HEK293T (cell line): ENCODE results near the gene CCDC86.

Experiments used
- ARNT ChIP-seq: fragments of 450-650 bp; IDR thresholded peaks from 2 replicates; pipeline ENCODE4 v1.6.1; 2017; ENCODE audit warnings: mild to moderate bottlenecking
- BHLHE40 ChIP-seq: fragments of 450-650 bp; IDR thresholded peaks from 2 replicates; pipeline ENCODE4 v1.6.1; 2016; ENCODE audit warnings: mild to moderate bottlenecking, moderate library complexity, borderline replicate concordance
- CTBP1 ChIP-seq: fragments of 450-650 bp; IDR thresholded peaks from 2 replicates; pipeline ENCODE4 v1.6.1; 2016; ENCODE audit warnings: borderline replicate concordance
- ELF4 ChIP-seq: fragments of 450-650 bp; IDR thresholded peaks from 2 replicates; pipeline ENCODE4 v1.6.1; 2017; ENCODE audit warnings: antibody characterized with exemption
- FOXA1 ChIP-seq: fragments of 450-650 bp; IDR thresholded peaks from 2 replicates; pipeline ENCODE4 v1.6.1; 2016; ENCODE audit warnings: mild to moderate bottlenecking
- FOXK2 ChIP-seq: fragments of 450-650 bp; IDR thresholded peaks from 2 replicates; pipeline ENCODE4 v1.6.1; 2016; ENCODE audit warnings: mild to moderate bottlenecking
- HDGF ChIP-seq: fragments of 450-650 bp; IDR thresholded peaks from 2 replicates; pipeline ENCODE4 v1.6.1; 2017; ENCODE audit warnings: antibody characterized with exemption, borderline replicate concordance
- L3MBTL2 ChIP-seq: fragments of 450-650 bp; conservative IDR thresholded peaks from 2 replicates; pipeline ENCODE4 v1.6.1; 2016; ENCODE audit warnings: mild to moderate bottlenecking
- NFRKB ChIP-seq: fragments of 450-650 bp; IDR thresholded peaks from 2 replicates; pipeline ENCODE4 v1.6.1; 2016; ENCODE audit warnings: mild to moderate bottlenecking, moderate library complexity
- SP1 ChIP-seq: fragments of 450-650 bp; IDR thresholded peaks from 2 replicates; pipeline ENCODE4 v1.6.1; 2017
- SUZ12 ChIP-seq: fragments of 450-650 bp; IDR thresholded peaks from 2 replicates; pipeline ENCODE4 v1.6.1; 2016; ENCODE audit warnings: mild to moderate bottlenecking
- TARDBP ChIP-seq: fragments of 450-650 bp; IDR thresholded peaks from 2 replicates; pipeline ENCODE4 v1.6.1; 2016
- ZNF384 ChIP-seq: fragments of 450-650 bp; IDR thresholded peaks from 2 replicates; pipeline ENCODE4 v1.6.1; 2016
- TF ChIP-seq, protein P1 (sequence below): fragments of 450-650 bp; IDR thresholded peaks from 2 replicates; pipeline ENCODE4 v1.6.1; 2016

- TF ChIP-seq TARDBP (no peak), SP1 (no peak), NFRKB (no peak), CTBP1 (no peak), FOXA1 (no peak), ARNT (no peak), BHLHE40 (no peak), FOXK2 (no peak), L3MBTL2 (no peak), ZNF384 (no peak), HDGF (no peak), SUZ12 (no peak), ELF4 (no peak)
- TF ChIP-seq, protein P1, sequence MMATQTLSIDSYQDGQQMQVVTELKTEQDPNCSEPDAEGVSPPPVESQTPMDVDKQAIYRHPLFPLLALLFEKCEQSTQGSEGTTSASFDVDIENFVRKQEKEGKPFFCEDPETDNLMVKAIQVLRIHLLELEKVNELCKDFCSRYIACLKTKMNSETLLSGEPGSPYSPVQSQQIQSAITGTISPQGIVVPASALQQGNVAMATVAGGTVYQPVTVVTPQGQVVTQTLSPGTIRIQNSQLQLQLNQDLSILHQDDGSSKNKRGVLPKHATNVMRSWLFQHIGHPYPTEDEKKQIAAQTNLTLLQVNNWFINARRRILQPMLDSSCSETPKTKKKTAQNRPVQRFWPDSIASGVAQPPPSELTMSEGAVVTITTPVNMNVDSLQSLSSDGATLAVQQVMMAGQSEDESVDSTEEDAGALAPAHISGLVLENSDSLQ, result no peak
These were observed 34.2 kb downstream of the CCDC86 start for GRCh38 chr11:60876168-60876485.
